DOHH2 (cell line): ENCODE measurements around the gene RICTOR.
"Not testable (repeated sequence)": the region's sequence is repeated elsewhere in the genome, so short reads cannot be mapped to it uniquely, and the experiment has no call there.

Source experiments
- H3F3A ChIP-seq: fragments of 200-600 bp; sonication (generic), shearing (Covaris generic); 2 replicates; pipeline ENCODE4 v1.6.0; 2016; ENCODE audit warnings: antibody characterized with exemption, mild to moderate bottlenecking; ENCODE audit not compliant: control insufficient read depth, insufficient read depth
- H3K27ac ChIP-seq: fragments of 200-600 bp; sonication (generic); 2 replicates; pipeline ENCODE4 v1.5.1; 2014; ENCODE audit warnings: low read depth, mild to moderate bottlenecking, low read length, moderate library complexity
- H3K27me3 ChIP-seq: fragments of 200-600 bp; sonication (generic); 2 replicates; pipeline ENCODE4 v1.6.1; 2014; ENCODE audit warnings: mild to moderate bottlenecking, low read length, mixed read lengths; ENCODE audit not compliant: control insufficient read depth
- H3K36me3 ChIP-seq: fragments of 200-600 bp; sonication (generic); 2 replicates; pipeline ENCODE4 v1.6.1; 2014; ENCODE audit warnings: mild to moderate bottlenecking, low read length, moderate library complexity, mixed read lengths; ENCODE audit not compliant: control insufficient read depth
- H3K4me1 ChIP-seq: fragments of 200-600 bp; sonication (generic); 2 replicates; pipeline ENCODE4 v1.6.1; 2014; ENCODE audit warnings: mild to moderate bottlenecking, low read length, mixed read lengths; ENCODE audit not compliant: control insufficient read depth
- H3K4me2 ChIP-seq: fragments of 200-600 bp; sonication (generic); 2 replicates; pipeline ENCODE4 v1.6.0; 2014; ENCODE audit warnings: mild to moderate bottlenecking, low read length, moderate library complexity
- H3K4me3 ChIP-seq: fragments of 200-600 bp; sonication (generic); 2 replicates; pipeline ENCODE4 v1.5.1; 2014; ENCODE audit warnings: mild to moderate bottlenecking, low read length, mixed read lengths
- H3K79me2 ChIP-seq: fragments of 200-600 bp; sonication (generic); 2 replicates; pipeline ENCODE4 v1.6.1; 2014; ENCODE audit warnings: mild to moderate bottlenecking, low read length, mixed read lengths; ENCODE audit not compliant: control insufficient read depth
- H3K9me2 ChIP-seq: fragments of 200-600 bp; sonication (generic); replicated peaks from 2 replicates; pipeline ENCODE4 v1.6.1; 2014; ENCODE audit warnings: mild to moderate bottlenecking, low read length, mixed read lengths; ENCODE audit not compliant: control insufficient read depth
- H3K9me3 ChIP-seq: fragments of 200-600 bp; sonication (generic); 2 replicates; pipeline ENCODE4 v1.6.1; 2014; ENCODE audit warnings: antibody characterized with exemption, low read length, mixed read lengths; ENCODE audit not compliant: control insufficient read depth, insufficient read depth
- H4K20me1 ChIP-seq: fragments of 200-600 bp; sonication (generic); 2 replicates; pipeline ENCODE4 v1.6.0; 2014; ENCODE audit warnings: low read depth, mild to moderate bottlenecking, antibody characterized with exemption, low read length, moderate library complexity; ENCODE audit not compliant: control insufficient read depth, insufficient read depth
- EZH2phosphoT487 ChIP-seq: fragments of 200-600 bp; sonication (generic); IDR thresholded peaks from 2 replicates; pipeline ENCODE4 v1.6.1; 2017; ENCODE audit warnings: borderline replicate concordance, mild to moderate bottlenecking, antibody characterized with exemption, low read length, moderate library complexity, mixed read lengths
- TF ChIP-seq, protein P1 (sequence below): fragments of 200-600 bp; sonication (generic); IDR thresholded peaks from one replicate; pipeline ENCODE4 v1.5.1; 2014; ENCODE audit warnings: antibody characterized with exemption, mild to moderate bottlenecking, low read depth, low read length; ENCODE audit not compliant: poor library complexity, severe bottlenecking

Gene RICTOR

DNA sequence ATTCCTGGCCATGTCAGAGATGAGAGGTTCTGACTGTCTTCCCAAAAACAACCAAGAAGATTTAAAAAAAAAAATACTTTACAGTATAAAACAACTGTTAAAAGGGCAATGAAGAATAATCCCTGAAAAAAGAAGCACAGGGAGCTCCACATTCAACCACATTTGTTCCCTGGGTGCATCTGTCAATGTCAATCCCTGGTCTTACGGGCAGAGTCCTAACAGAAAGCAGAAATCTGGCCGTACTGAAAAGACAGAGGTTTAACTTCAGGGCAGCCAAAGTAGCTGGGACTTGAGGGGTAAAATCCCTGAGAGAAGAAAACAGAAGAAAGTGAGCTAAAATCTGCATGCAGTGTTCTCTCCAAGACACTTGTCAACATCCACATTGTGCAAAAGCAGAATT is 76.6 kb downstream of the RICTOR start:
- Histone ChIP-seq H3K79me2 (peaks cover 2% of the 10 kb centered on the region; the same call in 1 of the 2 replicates), H3K36me3 (peaks cover 19% of the 10 kb centered on the region), H3K9me3 (no peaks in the 10 kb centered on the region), H3K4me2 (no peak overlapping the region), H3K4me3 (no peak overlapping the region), H3K9me2 (no peaks in the 10 kb centered on the region), H3F3A (no peaks in the 10 kb centered on the region), H3K27me3 (no peaks in the 10 kb centered on the region), H3K4me1 (no peaks in the 10 kb centered on the region), H4K20me1 (no peaks in the 10 kb centered on the region), H3K27ac (no peak overlapping the region)
- TF ChIP-seq, protein P1, sequence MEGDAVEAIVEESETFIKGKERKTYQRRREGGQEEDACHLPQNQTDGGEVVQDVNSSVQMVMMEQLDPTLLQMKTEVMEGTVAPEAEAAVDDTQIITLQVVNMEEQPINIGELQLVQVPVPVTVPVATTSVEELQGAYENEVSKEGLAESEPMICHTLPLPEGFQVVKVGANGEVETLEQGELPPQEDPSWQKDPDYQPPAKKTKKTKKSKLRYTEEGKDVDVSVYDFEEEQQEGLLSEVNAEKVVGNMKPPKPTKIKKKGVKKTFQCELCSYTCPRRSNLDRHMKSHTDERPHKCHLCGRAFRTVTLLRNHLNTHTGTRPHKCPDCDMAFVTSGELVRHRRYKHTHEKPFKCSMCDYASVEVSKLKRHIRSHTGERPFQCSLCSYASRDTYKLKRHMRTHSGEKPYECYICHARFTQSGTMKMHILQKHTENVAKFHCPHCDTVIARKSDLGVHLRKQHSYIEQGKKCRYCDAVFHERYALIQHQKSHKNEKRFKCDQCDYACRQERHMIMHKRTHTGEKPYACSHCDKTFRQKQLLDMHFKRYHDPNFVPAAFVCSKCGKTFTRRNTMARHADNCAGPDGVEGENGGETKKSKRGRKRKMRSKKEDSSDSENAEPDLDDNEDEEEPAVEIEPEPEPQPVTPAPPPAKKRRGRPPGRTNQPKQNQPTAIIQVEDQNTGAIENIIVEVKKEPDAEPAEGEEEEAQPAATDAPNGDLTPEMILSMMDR, result no peak
- TF ChIP-seq EZH2phosphoT487, result no peak

DNA sequence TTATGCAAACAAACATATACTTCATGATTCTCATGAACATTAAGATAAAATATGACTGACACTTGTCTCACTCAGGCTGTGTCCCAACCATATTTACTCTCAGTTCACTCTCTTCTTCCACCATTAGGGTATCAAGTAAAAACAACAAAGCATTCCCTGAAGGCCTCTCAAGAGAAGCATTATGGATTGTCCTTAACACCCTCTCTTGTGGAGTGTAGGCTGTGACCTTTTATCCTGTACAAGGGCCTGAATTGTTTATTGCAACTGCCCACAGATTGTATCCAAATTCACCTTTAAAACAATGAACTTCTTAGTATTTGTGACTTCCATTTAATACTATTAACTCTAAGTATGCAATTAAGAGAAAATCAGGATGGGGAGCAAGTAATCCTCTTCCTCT is 78.1 kb downstream of the RICTOR start:
- Histone ChIP-seq H3K36me3 (peaks cover 24% of the 10 kb centered on the region), H3K4me3 (no peak overlapping the region), H3K27ac (no peak overlapping the region), H4K20me1 (no peaks in the 10 kb centered on the region), H3K79me2 (peaks cover 2% of the 10 kb centered on the region; the same call in 1 of the 2 replicates), H3K9me2 (no peaks in the 10 kb centered on the region), H3K9me3 (no peaks in the 10 kb centered on the region), H3K27me3 (no peaks in the 10 kb centered on the region), H3F3A (no peaks in the 10 kb centered on the region; the same call in 1 of the 2 replicates), H3K4me1 (no peaks in the 10 kb centered on the region), H3K4me2 (no peak overlapping the region)
- TF ChIP-seq, protein P1, result no peak
- TF ChIP-seq EZH2phosphoT487, result no peak

GRCh38 chr5:38994324-38994927 is 79.8 kb downstream of the RICTOR start:
- H3K4me2 ChIP-seq, result no peak overlapping the region

GRCh38 chr5:38989974-38990719 is 84.1 kb downstream of the RICTOR start:
- not testable (repeated sequence) for H3K79me2 ChIP-seq, H3F3A ChIP-seq, H3K4me1 ChIP-seq, H3K9me3 ChIP-seq, H3K4me3 ChIP-seq, H3K27me3 ChIP-seq, H4K20me1 ChIP-seq, H3K4me2 ChIP-seq, H3K9me2 ChIP-seq, H3K27ac ChIP-seq
- peaks cover 24% of the 10 kb centered on the region for H3K36me3 ChIP-seq

More at GRCh38 chr5:38994324-38994927, 79.8 kb downstream of the RICTOR start:
- H3K4me3 ChIP-seq, result no peak overlapping the region
- peaks cover 34% of the 10 kb centered on the region for H3K36me3 ChIP-seq
- TF ChIP-seq, protein P1, result peak; percentile 20
- no peak for TF ChIP-seq EZH2phosphoT487
- H3K79me2 ChIP-seq, result peaks cover 2% of the 10 kb centered on the region; the same call in 1 of the 2 replicates
- no peaks in the 10 kb centered on the region for H3K9me2 ChIP-seq
- no peaks in the 10 kb centered on the region for H3K4me1 ChIP-seq
- H3K9me3 ChIP-seq, result no peaks in the 10 kb centered on the region
- H3K27me3 ChIP-seq, result no peaks in the 10 kb centered on the region
- H3F3A ChIP-seq, result no peaks in the 10 kb centered on the region; the same call in 1 of the 2 replicates
- no peaks in the 10 kb centered on the region for H4K20me1 ChIP-seq
- no peak overlapping the region for H3K27ac ChIP-seq
